ENCODE measurements around the gene SRD5A3. TPM values are rescaled to one million over a fixed set of nuclear protein-coding genes. Genes with fewer than 3 reads are reported as not detected.

The SRD5A3 gene
- polyA plus RNA-seq, 1 experiment: 15.2 TPM

- no peaks in the 10 kb centered on the region for H3K36me3 ChIP-seq (ENCODE audit: control insufficient read depth, insufficient read depth, low read length)
- ChIA-PET CTCF (no interaction called here), POLR2A (no interaction called here)
- no peak for DNase-seq (ENCODE audit: low read depth)
- no peaks in the 10 kb centered on the region for H3K27me3 ChIP-seq (ENCODE audit: control insufficient read depth, insufficient read depth, low read length)
- H3K4me3 ChIP-seq (ENCODE audit: low read depth, low read length): no peak overlapping the region
- TF ChIP-seq, protein P1, sequence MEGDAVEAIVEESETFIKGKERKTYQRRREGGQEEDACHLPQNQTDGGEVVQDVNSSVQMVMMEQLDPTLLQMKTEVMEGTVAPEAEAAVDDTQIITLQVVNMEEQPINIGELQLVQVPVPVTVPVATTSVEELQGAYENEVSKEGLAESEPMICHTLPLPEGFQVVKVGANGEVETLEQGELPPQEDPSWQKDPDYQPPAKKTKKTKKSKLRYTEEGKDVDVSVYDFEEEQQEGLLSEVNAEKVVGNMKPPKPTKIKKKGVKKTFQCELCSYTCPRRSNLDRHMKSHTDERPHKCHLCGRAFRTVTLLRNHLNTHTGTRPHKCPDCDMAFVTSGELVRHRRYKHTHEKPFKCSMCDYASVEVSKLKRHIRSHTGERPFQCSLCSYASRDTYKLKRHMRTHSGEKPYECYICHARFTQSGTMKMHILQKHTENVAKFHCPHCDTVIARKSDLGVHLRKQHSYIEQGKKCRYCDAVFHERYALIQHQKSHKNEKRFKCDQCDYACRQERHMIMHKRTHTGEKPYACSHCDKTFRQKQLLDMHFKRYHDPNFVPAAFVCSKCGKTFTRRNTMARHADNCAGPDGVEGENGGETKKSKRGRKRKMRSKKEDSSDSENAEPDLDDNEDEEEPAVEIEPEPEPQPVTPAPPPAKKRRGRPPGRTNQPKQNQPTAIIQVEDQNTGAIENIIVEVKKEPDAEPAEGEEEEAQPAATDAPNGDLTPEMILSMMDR (IDR thresholded peaks at IDR 0.05; ENCODE audit: insufficient read depth, low read depth, low read length): no peak
Observed at GRCh38 chr4:55381502-55381901, 35.5 kb downstream of the SRD5A3 start.

DNA sequence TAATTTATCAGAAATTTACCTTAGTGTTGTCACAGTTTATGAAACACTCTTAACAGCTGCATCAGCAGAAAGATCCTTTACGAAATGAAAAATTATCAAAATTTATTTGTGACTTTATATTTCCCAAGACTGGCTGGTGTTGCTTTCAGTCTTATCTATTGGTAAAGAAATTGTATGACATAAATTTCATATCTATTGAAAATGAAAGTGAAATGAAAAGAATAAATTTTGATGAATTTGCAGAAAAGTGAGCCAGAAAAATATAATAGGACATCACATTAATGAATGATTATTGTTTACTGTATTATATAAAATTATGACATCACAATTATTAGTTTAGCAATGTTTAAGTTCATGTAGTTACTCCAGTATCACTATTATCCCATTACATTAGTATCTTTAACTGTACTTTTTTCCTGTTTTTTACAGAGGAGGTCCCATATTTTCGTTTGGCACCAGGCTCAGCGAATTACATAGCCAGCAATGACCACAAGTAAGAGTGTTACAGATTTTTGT, 36.5 kb downstream of the SRD5A3 start:
- CTCF ChIA-PET: no interaction called here

GRCh38 chr4:55385201-55385649, 39.2 kb downstream of the SRD5A3 start:
- Histone ChIP-seq H3K36me3 (ENCODE audit: control insufficient read depth, insufficient read depth, low read length) (no peaks in the 10 kb centered on the region), H3K27me3 (ENCODE audit: control insufficient read depth, insufficient read depth, low read length) (no peaks in the 10 kb centered on the region), H3K4me3 (ENCODE audit: low read depth, low read length) (no peak overlapping the region)
- DNase-seq (ENCODE audit: low read depth): no peak
- ChIA-PET POLR2A (no interaction called here), CTCF (interaction anchor here (1.3 to 1.6 kb wide), 2 partner anchors 10 to 23 kb away, joined by 3 read pairs; no protein-coding TSS in a partner anchor)
- TF ChIP-seq, protein P1 (IDR thresholded peaks at IDR 0.05; ENCODE audit: insufficient read depth, low read depth, low read length): no peak

More for the DNA sequence above, 36.5 kb downstream of the SRD5A3 start:
- Histone ChIP-seq H3K36me3 (ENCODE audit: control insufficient read depth, insufficient read depth, low read length) (no peaks in the 10 kb centered on the region), H3K27me3 (ENCODE audit: control insufficient read depth, insufficient read depth, low read length) (no peaks in the 10 kb centered on the region), H3K4me3 (ENCODE audit: low read depth, low read length) (no peak overlapping the region)
- POLR2A ChIA-PET: no interaction called here
- TF ChIP-seq, protein P1 (IDR thresholded peaks at IDR 0.05; ENCODE audit: insufficient read depth, low read depth, low read length): no peak
- DNase-seq (ENCODE audit: low read depth): no peak

GRCh38 chr4:55386073-55386472, 40.0 kb downstream of the SRD5A3 start:
- POLR2A ChIA-PET: interaction anchor here (1.5 kb wide), 1 partner anchor 9 kb away, joined by 3 read pairs; no protein-coding TSS in a partner anchor
- DNase-seq (ENCODE audit: low read depth): no peak
- Histone ChIP-seq H3K4me3 (ENCODE audit: low read depth, low read length) (no peak overlapping the region), H3K27me3 (ENCODE audit: control insufficient read depth, insufficient read depth, low read length) (no peaks in the 10 kb centered on the region), H3K36me3 (ENCODE audit: control insufficient read depth, insufficient read depth, low read length) (no peaks in the 10 kb centered on the region)
- TF ChIP-seq, protein P1 (IDR thresholded peaks at IDR 0.05; ENCODE audit: insufficient read depth, low read depth, low read length): no peak
- CTCF ChIA-PET: interaction anchor here (0.6 to 1.1 kb wide), 2 partner anchors 9 to 1935 kb away, joined by 3 to 6 read pairs; partner anchors contain the start of gene TMEM165

GRCh38 chr4:55386840-55387239, 40.8 kb downstream of the SRD5A3 start:
- POLR2A ChIA-PET: interaction anchor here (1.5 kb wide), 1 partner anchor 10 kb away, joined by 3 read pairs; no protein-coding TSS in a partner anchor
- no peak for DNase-seq (ENCODE audit: low read depth)
- Histone ChIP-seq H3K4me3 (ENCODE audit: low read depth, low read length) (no peak overlapping the region), H3K27me3 (ENCODE audit: control insufficient read depth, insufficient read depth, low read length) (no peaks in the 10 kb centered on the region), H3K36me3 (ENCODE audit: control insufficient read depth, insufficient read depth, low read length) (no peaks in the 10 kb centered on the region)
- CTCF ChIA-PET: interaction anchor here (0.6 to 1.1 kb wide), 2 partner anchors 8 to 58 kb away, joined by 4 to 6 read pairs; partner anchors contain the start of gene TMEM165
- TF ChIP-seq, protein P1 (IDR thresholded peaks at IDR 0.05; ENCODE audit: insufficient read depth, low read depth, low read length): no peak

Data from BJ (cell line).